Small intestine (tissue), 16 donors: ENCODE measurements around the gene ZNF552. TPM values are rescaled to one million over a fixed set of nuclear protein-coding genes. Genes with fewer than 3 reads are reported as not detected.
"Not testable (repeated sequence)": the region's sequence is repeated elsewhere in the genome, so short reads cannot be mapped to it uniquely, and the experiment has no call there.

Experiments used
- DNase-seq, 2 donors: peaks; one replicate each; pipeline versions ENCODE4 v3.0.0 to v3.0.0-alpha.2; 2013
- FAIRE-seq: peaks from 2 replicates; lab custom pipeline; 2012; peaks lifted over from hg19 to GRCh38; lab: Jason Lieb, UNC
- H3K27ac ChIP-seq, 3 donors: one replicate each; pipeline ENCODE4 v1.5.1; 2013; ENCODE audit warnings: low read length in 2 of 3, mild to moderate bottlenecking in 2 of 3, control low read depth in 1 of 3, inconsistent platforms in 1 of 3, low read depth in 1 of 3, moderate library complexity in 1 of 3
- H3K27me3 ChIP-seq, 3 donors: one replicate each; pipeline ENCODE4 v1.6.1; 2013; ENCODE audit warnings: low read length in 3 of 3, inconsistent platforms in 1 of 3; ENCODE audit not compliant: control insufficient read depth in 3 of 3, insufficient read depth in 3 of 3
- H3K36me3 ChIP-seq, 3 donors: one replicate each; pipeline ENCODE4 v1.6.1; 2013; ENCODE audit warnings: low read length in 3 of 3, inconsistent platforms in 1 of 3, low read depth in 1 of 3, mild to moderate bottlenecking in 1 of 3, moderate library complexity in 1 of 3; ENCODE audit not compliant: control insufficient read depth in 3 of 3, insufficient read depth in 2 of 3
- H3K4me1 ChIP-seq, 3 donors: one replicate each; pipeline ENCODE4 v1.6.1; 2013; ENCODE audit warnings: low read length in 2 of 3, inconsistent platforms in 1 of 3, low read depth in 1 of 3, mild to moderate bottlenecking in 1 of 3, moderate library complexity in 1 of 3; ENCODE audit not compliant: control insufficient read depth in 3 of 3, insufficient read depth in 2 of 3
- H3K4me3 ChIP-seq, 3 donors: one replicate each; pipeline ENCODE4 v1.5.1; 2013; ENCODE audit warnings: low read length in 3 of 3, control low read depth in 1 of 3, inconsistent platforms in 1 of 3, low read depth in 1 of 3, mild to moderate bottlenecking in 1 of 3, moderate library complexity in 1 of 3
- H3K9me3 ChIP-seq, 2 donors: one replicate each; pipeline ENCODE4 v1.6.1; 2013; ENCODE audit warnings: low read depth in 1 of 2, low read length in 1 of 2; ENCODE audit not compliant: control insufficient read depth in 2 of 2, insufficient read depth in 1 of 2
- WGBS, 3 donors: extraction: QIAGEN DNeasy Blood & Tissue Kit; methylation state at CpG; one replicate each; pipeline ENCODE4 v1.1.7; 2013; 5-methylcytosine and 5-hydroxymethylcytosine counted together
- long read RNA-seq, 10 donors: transcript quantifications; one replicate each; lab custom pipeline, GENCODE V29; 2026
- polyA plus RNA-seq, 4 donors: library from polyadenylated mRNA; stranded (reverse) in 3 of 4; unstranded in 1 of 4; fragments of 200-250 nt in 3 of 4; fragments of 120-200 nt in 1 of 4; gene quantifications; one replicate each; pipeline versions ENCODE4 v1.2.1 to v1.2.3, GENCODE V29; 2013
- donor health status: healthy with polysubstance abuse.
- donor health status: control.
- donor health status: control.
- donor health status: Bipolar disorder and iron deficiency.
- donor health status: healthy.

Gene ZNF552
- 10 to 100 TPM in 1 of 4 donors, 1 to 10 TPM in 3; 8.1 to 48.0 (median 9.0) TPM for polyA plus RNA-seq
- long read RNA-seq, donor 1, transcript ZNF552-201 (3 exons, 2,352 nt): major isoform, 8 of 11 reads
- long read RNA-seq, donor 1, partial matches to known transcripts: 0 of 11 reads
- long read RNA-seq, donor 1, other reads (novel, unspliced or antisense): 0 of 11 reads
- long read RNA-seq, donor 2, partial matches to known transcripts: 0 of 1 reads
- long read RNA-seq, donor 2, other reads (novel, unspliced or antisense): 0 of 1 reads
- long read RNA-seq, donor 3, partial matches to known transcripts: 0 of 7 reads
- long read RNA-seq, donor 3, other reads (novel, unspliced or antisense): 6 of 7 reads
- long read RNA-seq, donor 4: 0 reads
- long read RNA-seq, donor 5, partial matches to known transcripts: 5 of 6 reads
- long read RNA-seq, donor 5, other reads (novel, unspliced or antisense): 0 of 6 reads
- long read RNA-seq, donor 6, partial matches to known transcripts: 0 of 4 reads
- long read RNA-seq, donor 6, other reads (novel, unspliced or antisense): 0 of 4 reads
- long read RNA-seq, donor 7, partial matches to known transcripts: 0 of 1 reads
- long read RNA-seq, donor 7, other reads (novel, unspliced or antisense): 0 of 1 reads
- long read RNA-seq, donor 8: 0 reads
- long read RNA-seq, donor 9: 0 reads
- long read RNA-seq, donor 10, partial matches to known transcripts: 0 of 5 reads
- long read RNA-seq, donor 10, other reads (novel, unspliced or antisense): 0 of 5 reads

GRCh38 chr19:57814505-57815246 is at the start of gene ZNF552:
ZNF552 (minus strand) TSS chr19:57814913; CDS start chr19:57814743, 170 bp downstream.
- WGBS, 3 donors: 0 to 1% (median 0%) methylated on average over 50 of the region's 50 CpGs
- H3K4me1 ChIP-seq: peaks cover 0 to 28% (median 1%) of the 10 kb centered on the region in 3 donors
- DNase-seq (peak; percentile 96 to 97), FAIRE-seq (no peak)
- no peaks in the 10 kb centered on the region for H3K9me3 ChIP-seq
- peak within 1 kb of the TSS; percentile 64 to 92 (median 74) for H3K4me3 ChIP-seq
- no peaks in the 10 kb centered on the region for H3K27me3 ChIP-seq
- H3K36me3 ChIP-seq: peaks cover 0 to 18% (median 0%) of the 10 kb centered on the region in 3 donors
- peak within 1 kb of the TSS; percentile 49 to 91 (median 87) for H3K27ac ChIP-seq

- H3K9me3 ChIP-seq: peaks cover 0 to 44% of the 10 kb centered on the region in 2 donors
- H3K4me3 ChIP-seq, H3K27me3 ChIP-seq, FAIRE-seq, DNase-seq, H3K27ac ChIP-seq, H3K4me1 ChIP-seq: not testable (repeated sequence)
- H3K36me3 ChIP-seq: peaks cover 21 to 69% (median 42%) of the 10 kb centered on the region in 3 donors
- WGBS, 3 donors: 95 to 98% (median 96%) methylated on average over 3 of the region's 3 CpGs
Observed at GRCh38 chr19:57862351-57862750, 47.6 kb upstream of the ZNF552 start.

GRCh38 chr19:57854117-57854516 is 39.4 kb upstream of the ZNF552 start:
- not testable (repeated sequence) for H3K27me3 ChIP-seq, H3K4me3 ChIP-seq, DNase-seq, H3K27ac ChIP-seq, FAIRE-seq
- Histone ChIP-seq H3K4me1 (peaks cover 0 to 15% (median 8%) of the 10 kb centered on the region in 3 donors), H3K36me3 (peaks cover 11 to 52% (median 27%) of the 10 kb centered on the region in 3 donors), H3K9me3 (peaks cover 0 to 19% of the 10 kb centered on the region in 2 donors)
- WGBS, 3 donors: 87 to 96% (median 87%) methylated on average over 2 of the region's 2 CpGs

- peak; percentile 63 to 90 for DNase-seq
- not testable (repeated sequence) for FAIRE-seq, H3K27me3 ChIP-seq
- H3K36me3 ChIP-seq: peaks cover 5 to 49% (median 19%) of the 10 kb centered on the region in 3 donors
- peaks cover 0 to 15% (median 8%) of the 10 kb centered on the region in 3 donors for H3K4me1 ChIP-seq
- H3K9me3 ChIP-seq: peaks cover 0 to 13% of the 10 kb centered on the region in 2 donors
- WGBS, 3 donors: 40 to 64% (median 51%) methylated on average over 4 to 5 of the region's 6 CpGs
- peak overlapping the region in 1 of 3 donors; percentile 48 for H3K4me3 ChIP-seq
- H3K27ac ChIP-seq: peak overlapping the region; percentile 22 to 96 (median 43)
Observed at GRCh38 chr19:57851812-57852603, 37.3 kb upstream of the ZNF552 start.

GRCh38 chr19:57850553-57851017 is 35.9 kb upstream of the ZNF552 start:
- Histone ChIP-seq H3K27me3 (no peaks in the 10 kb centered on the region), H3K4me1 (peaks cover 0 to 15% (median 8%) of the 10 kb centered on the region in 3 donors), H3K9me3 (peaks cover 0 to 13% of the 10 kb centered on the region in 2 donors), H3K36me3 (peaks cover 5 to 46% (median 12%) of the 10 kb centered on the region in 3 donors), H3K4me3 (peak overlapping the region; percentile 55 to 96 (median 95)), H3K27ac (peak overlapping the region; percentile 85 to 96 (median 87))
- no peak for FAIRE-seq
- DNase-seq: peak; percentile 93 to 98
- WGBS, 3 donors: 2 to 15% (median 10%) methylated on average over 11 of the region's 11 CpGs

GRCh38 chr19:57849666-57850473 is 35.2 kb upstream of the ZNF552 start, which contains the start of gene ZNF587:
ZNF587 (plus strand) TSS chr19:57849859; CDS start chr19:57850039, 180 bp downstream.
- Histone ChIP-seq H3K4me3 (peak within 1 kb of the TSS; percentile 55 to 96 (median 95)), H3K36me3 (peaks cover 2 to 42% (median 9%) of the 10 kb centered on the region in 3 donors), H3K27ac (peak within 1 kb of the TSS; percentile 85 to 96 (median 87)), H3K4me1 (peaks cover 0 to 15% (median 8%) of the 10 kb centered on the region in 3 donors)
- H3K27me3 ChIP-seq, FAIRE-seq, H3K9me3 ChIP-seq: not testable (repeated sequence)
- peak; percentile 89 to 93 for DNase-seq
- 0% methylated on average over 42 of the region's 42 CpGs for whole genome bisulfite sequencing, 3 donors
